HG02763 (cell line): ENCODE data around the gene YBX1.
"Not testable (repeated sequence)": the region's sequence is repeated elsewhere in the genome, so short reads cannot be mapped to it uniquely, and the experiment has no call there.

Source experiments
- ATAC-seq: cut with Tn5 transposase; IDR thresholded peaks from one replicate; pipeline ENCODE4 v1.9.1; 2021; ENCODE audit warnings: mild to moderate bottlenecking, moderate library complexity; ENCODE audit not compliant: unreplicated experiment

Gene YBX1

DNA sequence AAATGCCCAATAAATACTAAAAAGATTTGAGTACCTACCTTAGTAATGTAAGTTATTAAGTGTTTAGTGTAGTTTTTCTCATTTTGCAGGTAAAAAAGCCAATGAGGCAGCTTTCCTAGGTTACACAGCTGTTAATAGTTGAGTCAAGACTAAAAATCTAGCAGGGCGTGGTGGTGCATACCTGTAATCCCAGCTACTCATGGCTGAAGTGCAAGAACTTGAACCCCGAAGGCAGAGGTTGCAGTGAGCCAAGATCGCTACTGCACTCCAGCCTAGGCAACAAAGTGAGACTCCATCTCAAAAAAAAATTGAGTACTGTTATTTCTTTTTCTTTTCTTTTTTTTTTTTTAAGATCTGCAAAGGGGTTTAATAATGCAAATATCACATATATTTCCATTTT is 7.7 kb downstream of the YBX1 start:
- no peak for ATAC-seq

DNA sequence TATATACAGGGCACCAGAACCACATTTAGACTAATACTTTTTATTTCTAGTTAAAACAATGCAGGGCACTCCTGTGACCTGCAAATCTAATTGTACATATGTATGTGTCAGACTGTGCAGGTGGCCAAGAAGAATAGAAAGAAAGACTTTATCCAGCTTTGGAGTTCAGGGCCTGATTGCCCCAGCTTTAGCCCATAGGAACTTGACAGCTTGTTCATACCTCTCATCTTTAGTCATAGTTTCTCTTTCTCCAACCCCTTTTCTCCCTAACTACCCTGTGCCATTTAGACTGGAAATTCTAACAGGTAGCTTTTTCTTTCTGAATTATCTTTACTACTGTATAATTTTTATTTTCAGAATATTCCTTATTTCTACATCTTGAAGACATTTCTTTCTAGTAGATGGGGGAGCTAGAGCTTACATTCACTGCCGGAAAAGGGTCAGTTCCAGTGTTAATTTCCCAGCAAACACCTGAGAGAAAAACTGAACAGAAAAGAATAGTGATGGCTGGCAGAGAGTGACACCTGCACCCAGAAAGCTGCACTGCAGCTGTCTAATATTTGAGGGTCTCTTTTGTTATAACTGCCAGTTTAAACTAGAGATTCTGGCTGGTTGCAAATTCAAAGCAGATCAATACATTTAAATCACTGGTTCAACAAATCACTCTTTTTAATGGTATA is 8.4 kb downstream of the YBX1 start:
- no peak for ATAC-seq

GRCh38 chr1:42691157-42691498 is 8.9 kb downstream of the YBX1 start:
- ATAC-seq, result no peak

DNA sequence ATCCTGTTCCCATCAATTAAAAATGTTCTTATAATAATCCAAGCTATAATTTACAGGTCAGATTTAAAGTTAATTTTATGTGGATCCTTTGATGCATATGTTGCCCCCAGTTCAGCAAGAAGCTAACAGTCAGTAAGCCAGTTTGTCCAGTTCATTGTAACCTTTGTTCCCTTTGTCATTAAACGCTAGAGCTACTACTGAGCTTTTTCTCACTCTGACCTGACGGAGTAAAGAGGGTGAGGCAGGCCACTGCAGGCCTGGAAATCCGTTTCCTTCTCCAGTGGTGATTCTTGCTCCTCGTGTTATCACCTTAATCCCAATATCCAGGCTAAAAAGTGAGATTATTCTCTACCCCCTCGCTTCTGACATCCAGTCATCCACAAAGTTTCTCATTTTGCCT is 10.2 kb downstream of the YBX1 start:
- ATAC-seq, result no peak

GRCh38 chr1:42692911-42693310 is 10.7 kb downstream of the YBX1 start:
- ATAC-seq, result no peak

DNA sequence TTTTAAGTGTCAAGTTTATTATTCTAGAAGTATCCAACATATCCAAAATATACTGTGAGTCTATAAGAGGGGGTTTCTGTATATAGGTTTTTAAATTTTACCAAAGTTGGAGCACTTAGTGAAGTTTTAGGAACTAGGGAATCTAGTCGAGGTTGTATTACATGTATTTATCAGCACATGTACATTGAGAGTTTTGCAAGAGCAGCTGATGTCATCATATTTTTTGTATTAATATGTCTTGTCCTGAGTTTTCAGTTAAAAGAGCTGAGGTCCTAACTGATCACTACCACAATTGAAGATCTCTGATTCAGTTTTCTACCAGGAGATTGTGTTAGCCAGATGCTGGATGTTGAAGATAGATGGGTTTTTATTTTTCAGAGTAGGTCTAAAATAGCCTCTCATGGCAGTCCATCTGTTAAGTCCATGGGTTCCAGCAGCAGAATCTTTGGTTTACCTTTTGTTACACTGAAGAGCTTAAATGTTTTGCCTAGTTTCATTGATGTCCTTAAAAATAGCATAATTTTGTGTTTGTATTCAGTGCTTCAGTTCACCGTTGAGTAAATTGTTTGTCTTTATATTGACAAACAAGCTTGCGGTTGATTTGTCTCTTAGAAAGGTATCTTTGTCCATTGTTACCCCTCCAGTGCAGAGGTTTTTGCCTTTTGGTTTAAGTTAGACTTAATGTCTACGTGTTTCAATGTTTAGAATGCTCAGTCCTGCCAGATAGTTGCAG is 16.0 kb downstream of the YBX1 start:
- ATAC-seq, result no peak

- no peak for ATAC-seq
Observed at GRCh38 chr1:42700006-42700405, 17.8 kb downstream of the YBX1 start.

- no peak for ATAC-seq
Observed at GRCh38 chr1:42703888-42704464, 21.8 kb downstream of the YBX1 start.

- ATAC-seq, result not testable (repeated sequence)
Observed at GRCh38 chr1:42712808-42713207, 30.6 kb downstream of the YBX1 start.

GRCh38 chr1:42713293-42713692 is 31.1 kb downstream of the YBX1 start:
- ATAC-seq, result no peak

DNA sequence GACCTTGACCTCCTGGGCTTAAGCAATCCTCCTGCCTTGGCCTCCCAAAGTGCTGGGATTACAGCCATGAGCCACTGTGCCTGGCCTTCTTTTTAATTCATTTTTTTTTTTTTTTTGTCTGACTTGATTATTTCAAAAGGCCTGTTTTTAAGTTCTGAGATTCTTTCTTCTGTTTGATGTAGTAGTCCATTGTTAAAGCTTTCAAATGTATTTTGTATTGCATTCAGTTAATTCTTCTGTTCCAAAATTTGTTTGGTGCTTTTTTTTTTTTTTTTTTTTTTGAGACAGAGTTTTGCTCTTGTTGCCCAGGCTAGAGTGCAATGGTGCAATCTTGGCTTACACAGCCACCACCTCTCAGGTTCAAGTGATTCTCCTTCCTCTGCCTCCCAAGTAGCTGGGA is 32.2 kb downstream of the YBX1 start:
- ATAC-seq, result not testable (repeated sequence)

DNA sequence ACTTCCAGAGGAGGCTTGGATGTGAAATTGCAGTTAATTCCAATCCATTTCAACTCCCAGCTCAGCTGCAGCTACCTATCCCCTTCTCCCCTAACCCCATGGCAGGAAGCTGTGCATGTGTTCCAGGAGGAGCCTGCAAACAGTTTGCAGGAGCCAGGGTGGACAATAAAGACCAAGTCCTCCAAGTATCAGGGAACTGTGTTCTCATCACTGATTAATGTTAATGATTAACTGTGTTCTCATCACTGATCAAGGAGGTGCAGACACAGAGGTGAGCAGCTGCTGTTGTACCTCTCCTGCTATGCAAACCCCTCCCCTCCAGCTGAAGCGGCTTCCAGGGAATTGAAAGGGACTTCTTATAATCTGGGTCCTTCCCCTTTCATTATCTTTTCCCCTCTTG is 38.6 kb downstream of the YBX1 start:
- ATAC-seq, result no peak

DNA sequence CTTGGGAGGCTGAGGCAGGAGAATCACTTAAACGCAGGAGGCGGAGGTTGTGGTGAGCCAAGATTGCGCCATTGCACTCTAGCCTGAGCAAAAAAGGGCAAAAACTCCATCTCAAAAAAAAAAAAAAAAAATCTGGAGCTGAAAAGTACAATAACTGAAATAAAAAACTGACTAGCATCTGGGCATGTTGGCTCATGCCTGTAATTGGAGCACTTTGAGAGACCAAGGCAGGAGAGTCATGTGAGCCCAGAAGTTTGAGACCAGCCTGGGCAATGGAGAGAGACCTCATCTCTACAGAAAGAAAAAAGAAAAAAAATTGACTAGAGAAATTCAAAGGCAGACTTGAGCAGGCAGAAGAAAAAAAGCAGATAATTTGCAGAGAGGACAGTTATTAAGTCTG is 39.7 kb downstream of the YBX1 start:
- ATAC-seq, result no peak

DNA sequence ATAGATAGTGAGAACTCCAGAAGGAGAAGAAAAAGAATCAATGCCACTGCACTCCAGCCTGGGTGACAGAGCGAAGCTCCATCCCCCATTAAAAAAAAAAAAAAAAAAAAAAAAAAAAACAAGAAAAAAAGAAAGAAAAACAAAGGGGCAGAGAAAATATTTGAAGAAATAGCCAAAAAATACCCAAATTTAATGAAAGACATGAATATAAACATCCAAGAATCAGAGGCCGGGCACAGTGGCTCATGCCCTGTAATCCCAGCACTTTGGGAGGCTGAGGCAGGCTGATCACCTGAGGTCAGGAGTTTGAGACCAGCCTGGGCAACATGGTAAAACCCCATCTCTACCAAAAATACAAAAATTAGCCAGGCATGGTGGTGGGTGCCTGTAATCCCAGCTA is 40.2 kb downstream of the YBX1 start:
- ATAC-seq, result not testable (repeated sequence)

DNA sequence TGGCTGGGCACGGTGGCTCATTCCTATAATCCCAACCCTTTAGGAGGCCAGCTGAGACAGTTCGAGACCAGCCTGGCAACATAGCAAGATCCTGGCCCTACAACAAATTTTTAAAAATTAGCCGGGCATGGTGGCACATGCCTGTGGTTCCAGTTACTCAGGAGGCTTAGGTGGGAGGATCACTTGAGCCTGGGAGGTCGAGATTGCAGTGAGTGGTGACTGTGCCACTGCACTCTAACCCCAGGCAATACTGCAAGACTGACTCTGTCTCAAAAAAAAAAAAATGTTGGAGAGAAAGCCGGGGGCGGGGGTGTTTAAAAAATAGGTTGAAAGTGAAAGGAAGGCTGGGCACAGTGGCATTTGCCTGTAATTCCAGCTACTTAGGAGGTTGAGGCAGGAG is 41.3 kb downstream of the YBX1 start:
- no peak for ATAC-seq

GRCh38 chr1:42725820-42726219 is 43.6 kb downstream of the YBX1 start:
- not testable (repeated sequence) for ATAC-seq

- no peak for ATAC-seq
Observed at GRCh38 chr1:42730002-42730401, 47.8 kb downstream of the YBX1 start.

GRCh38 chr1:42730988-42731387 is 48.8 kb downstream of the YBX1 start:
- ATAC-seq, result no peak

DNA sequence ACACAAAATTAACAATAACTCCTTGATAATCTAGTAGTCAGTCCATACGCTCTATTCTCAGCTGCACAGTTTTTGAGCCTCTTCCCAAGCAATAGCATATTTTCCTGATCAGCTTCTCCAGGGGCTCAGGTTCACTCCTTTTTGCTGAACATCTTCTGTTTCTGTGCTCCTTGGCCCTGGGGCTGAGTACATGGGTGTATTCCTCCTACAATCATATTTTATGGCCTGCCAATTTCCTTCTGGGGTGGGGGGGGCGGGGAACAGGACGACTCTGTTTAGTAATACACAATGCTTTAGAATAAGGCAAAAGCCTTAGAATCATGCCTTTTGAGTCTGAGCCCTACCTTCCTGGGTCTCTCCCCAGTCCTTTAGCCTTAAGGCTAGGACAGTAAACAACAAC is 49.4 kb downstream of the YBX1 start:
- no peak for ATAC-seq

DNA sequence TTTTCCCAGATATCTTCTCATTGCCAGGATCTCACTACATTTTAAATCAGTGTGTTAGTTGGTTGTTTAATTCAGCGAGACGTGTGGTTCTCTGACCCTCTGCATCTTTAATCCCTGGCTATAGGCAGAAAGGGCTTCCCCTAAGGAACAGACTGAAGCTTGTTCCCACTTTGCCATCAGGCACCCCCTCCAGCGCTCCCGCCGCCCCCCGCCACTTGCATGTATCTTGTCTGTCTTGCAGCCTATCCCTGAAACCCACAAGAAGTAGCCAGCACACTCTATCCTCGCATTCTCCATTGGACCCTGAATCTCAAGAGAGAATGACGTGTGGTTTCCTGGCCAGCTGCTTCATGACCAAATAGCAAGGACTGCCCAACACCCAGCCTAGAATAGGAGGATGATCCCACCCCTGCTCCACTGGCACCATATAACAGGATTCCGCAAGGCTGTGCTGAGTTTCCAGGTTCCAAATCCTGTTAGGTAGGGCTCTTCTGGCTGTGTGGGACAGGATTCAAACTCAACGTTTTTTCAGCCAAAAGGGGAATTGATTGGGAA is 50.0 kb downstream of the YBX1 start:
- no peak for ATAC-seq

- no peak for ATAC-seq
Observed at GRCh38 chr1:42733415-42734200, 51.4 kb downstream of the YBX1 start.
